ENCODE data around the gene PEX6. TPM values are rescaled to one million over a fixed set of nuclear protein-coding genes. Genes with fewer than 3 reads are reported as not detected.

The PEX6 gene
- total and polyA plus RNA-seq, 2 of the 13 experiments (the other 11 are each of a cell fraction or from before 2014, with no cell fraction given), result 5.1 to 6.7 TPM

DNA sequence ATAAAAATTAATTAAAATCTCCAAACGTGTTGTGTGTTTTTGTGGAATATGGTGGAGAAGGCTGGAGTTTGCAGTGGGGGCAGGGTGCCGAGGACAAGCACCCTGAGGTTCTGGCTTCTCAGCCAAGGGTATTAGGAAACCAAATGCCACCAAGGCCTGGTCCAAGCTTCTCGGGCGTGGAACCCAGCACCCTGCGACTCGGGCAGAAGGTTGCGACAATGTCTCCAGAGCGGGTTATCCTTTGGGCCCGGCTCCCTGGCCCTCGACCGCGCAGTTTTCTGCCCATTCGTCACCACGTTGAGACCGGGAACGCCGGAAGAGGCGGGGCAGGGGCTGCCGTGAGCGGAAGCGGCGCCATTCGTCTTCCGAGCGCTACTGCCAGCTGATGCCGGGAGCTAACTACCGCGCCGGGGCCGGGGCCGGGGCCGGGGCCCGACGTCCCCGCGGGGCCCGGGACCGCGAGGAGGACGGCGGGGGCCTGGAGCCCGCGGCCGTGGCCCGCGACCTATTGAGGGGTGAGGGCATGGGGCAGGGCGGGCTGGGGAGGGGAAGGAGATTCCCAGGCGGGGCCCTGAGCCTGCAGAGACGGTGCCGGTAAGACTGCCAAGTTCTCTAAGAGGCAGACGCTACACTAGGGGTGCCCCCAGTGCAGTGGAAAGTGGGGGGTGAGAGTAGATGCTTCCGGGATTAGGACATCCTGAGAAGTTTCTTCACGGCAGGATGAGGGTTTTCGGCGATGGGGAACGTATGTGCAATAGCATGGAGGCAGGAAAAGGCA lies 42.5 kb upstream of the PEX6 start, which contains the start of gene RRP36 (continued):
- TF ChIP-seq KMT2A (CRISPR knock-in tag; IDR thresholded peaks at IDR 0.05) (peak; percentile 52; the same call in 1 of the 2 replicates), ZBTB3 (CRISPR knock-in tag; IDR thresholded peaks at IDR 0.05; ENCODE audit: borderline replicate concordance, low read depth) (no peak), CBX1 (IDR thresholded peaks at IDR 0.05; ENCODE audit: low read depth) (peak; percentile 54), ZNF678 (CRISPR knock-in tag; IDR thresholded peaks at IDR 0.05) (peak; percentile 54; the same call in 1 of the 2 replicates), ZNF205 (CRISPR knock-in tag; IDR thresholded peaks at IDR 0.05) (peak; percentile 96), ZFP90 (CRISPR knock-in tag; IDR thresholded peaks at IDR 0.05; ENCODE audit: borderline replicate concordance) (peak; percentile 90), ZNF10 (CRISPR knock-in tag; IDR thresholded peaks at IDR 0.05; ENCODE audit: borderline replicate concordance, low read depth) (no peak), ZNF550 (CRISPR knock-in tag; IDR thresholded peaks at IDR 0.05; ENCODE audit: borderline replicate concordance) (no peak), ZNF784 (CRISPR knock-in tag; IDR thresholded peaks at IDR 0.05; ENCODE audit: borderline replicate concordance) (peak; percentile 83; the same call in 1 of the 2 replicates), GATAD2A (CRISPR knock-in tag; IDR thresholded peaks at IDR 0.05) (0 out of 2 replicates have a peak, but pooled peaks have one; percentile 12), STAT5B (CRISPR knock-in tag; IDR thresholded peaks at IDR 0.05) (no peak), HNF1A (IDR thresholded peaks at IDR 0.05; ENCODE audit: low read depth) (no peak), HNF1A (CRISPR knock-in tag; IDR thresholded peaks at IDR 0.05; ENCODE audit: borderline replicate concordance) (no peak)
- TF ChIP-seq, protein P1, sequence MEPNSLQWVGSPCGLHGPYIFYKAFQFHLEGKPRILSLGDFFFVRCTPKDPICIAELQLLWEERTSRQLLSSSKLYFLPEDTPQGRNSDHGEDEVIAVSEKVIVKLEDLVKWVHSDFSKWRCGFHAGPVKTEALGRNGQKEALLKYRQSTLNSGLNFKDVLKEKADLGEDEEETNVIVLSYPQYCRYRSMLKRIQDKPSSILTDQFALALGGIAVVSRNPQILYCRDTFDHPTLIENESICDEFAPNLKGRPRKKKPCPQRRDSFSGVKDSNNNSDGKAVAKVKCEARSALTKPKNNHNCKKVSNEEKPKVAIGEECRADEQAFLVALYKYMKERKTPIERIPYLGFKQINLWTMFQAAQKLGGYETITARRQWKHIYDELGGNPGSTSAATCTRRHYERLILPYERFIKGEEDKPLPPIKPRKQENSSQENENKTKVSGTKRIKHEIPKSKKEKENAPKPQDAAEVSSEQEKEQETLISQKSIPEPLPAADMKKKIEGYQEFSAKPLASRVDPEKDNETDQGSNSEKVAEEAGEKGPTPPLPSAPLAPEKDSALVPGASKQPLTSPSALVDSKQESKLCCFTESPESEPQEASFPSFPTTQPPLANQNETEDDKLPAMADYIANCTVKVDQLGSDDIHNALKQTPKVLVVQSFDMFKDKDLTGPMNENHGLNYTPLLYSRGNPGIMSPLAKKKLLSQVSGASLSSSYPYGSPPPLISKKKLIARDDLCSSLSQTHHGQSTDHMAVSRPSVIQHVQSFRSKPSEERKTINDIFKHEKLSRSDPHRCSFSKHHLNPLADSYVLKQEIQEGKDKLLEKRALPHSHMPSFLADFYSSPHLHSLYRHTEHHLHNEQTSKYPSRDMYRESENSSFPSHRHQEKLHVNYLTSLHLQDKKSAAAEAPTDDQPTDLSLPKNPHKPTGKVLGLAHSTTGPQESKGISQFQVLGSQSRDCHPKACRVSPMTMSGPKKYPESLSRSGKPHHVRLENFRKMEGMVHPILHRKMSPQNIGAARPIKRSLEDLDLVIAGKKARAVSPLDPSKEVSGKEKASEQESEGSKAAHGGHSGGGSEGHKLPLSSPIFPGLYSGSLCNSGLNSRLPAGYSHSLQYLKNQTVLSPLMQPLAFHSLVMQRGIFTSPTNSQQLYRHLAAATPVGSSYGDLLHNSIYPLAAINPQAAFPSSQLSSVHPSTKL (CRISPR knock-in tag; IDR thresholded peaks at IDR 0.05), result peak; percentile 41; the same call in 1 of the 2 replicates
- TF ChIP-seq, protein P2, sequence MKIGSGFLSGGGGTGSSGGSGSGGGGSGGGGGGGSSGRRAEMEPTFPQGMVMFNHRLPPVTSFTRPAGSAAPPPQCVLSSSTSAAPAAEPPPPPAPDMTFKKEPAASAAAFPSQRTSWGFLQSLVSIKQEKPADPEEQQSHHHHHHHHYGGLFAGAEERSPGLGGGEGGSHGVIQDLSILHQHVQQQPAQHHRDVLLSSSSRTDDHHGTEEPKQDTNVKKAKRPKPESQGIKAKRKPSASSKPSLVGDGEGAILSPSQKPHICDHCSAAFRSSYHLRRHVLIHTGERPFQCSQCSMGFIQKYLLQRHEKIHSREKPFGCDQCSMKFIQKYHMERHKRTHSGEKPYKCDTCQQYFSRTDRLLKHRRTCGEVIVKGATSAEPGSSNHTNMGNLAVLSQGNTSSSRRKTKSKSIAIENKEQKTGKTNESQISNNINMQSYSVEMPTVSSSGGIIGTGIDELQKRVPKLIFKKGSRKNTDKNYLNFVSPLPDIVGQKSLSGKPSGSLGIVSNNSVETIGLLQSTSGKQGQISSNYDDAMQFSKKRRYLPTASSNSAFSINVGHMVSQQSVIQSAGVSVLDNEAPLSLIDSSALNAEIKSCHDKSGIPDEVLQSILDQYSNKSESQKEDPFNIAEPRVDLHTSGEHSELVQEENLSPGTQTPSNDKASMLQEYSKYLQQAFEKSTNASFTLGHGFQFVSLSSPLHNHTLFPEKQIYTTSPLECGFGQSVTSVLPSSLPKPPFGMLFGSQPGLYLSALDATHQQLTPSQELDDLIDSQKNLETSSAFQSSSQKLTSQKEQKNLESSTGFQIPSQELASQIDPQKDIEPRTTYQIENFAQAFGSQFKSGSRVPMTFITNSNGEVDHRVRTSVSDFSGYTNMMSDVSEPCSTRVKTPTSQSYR (CRISPR knock-in tag; IDR thresholded peaks at IDR 0.05; ENCODE audit: borderline replicate concordance), result 0 out of 2 replicates have a peak, but pooled peaks have one; percentile 29

Data from HepG2 (cell line).